HG03064 (cell line): ENCODE results near the gene TRAPPC3.

Experiments
- ATAC-seq: cut with Tn5 transposase; IDR thresholded peaks from one replicate; pipeline ENCODE4 v1.9.1; 2021; ENCODE audit warnings: low read depth; ENCODE audit not compliant: unreplicated experiment

TRAPPC3 gene

GRCh38 chr1:36108314-36108713 is 41.0 kb downstream of the TRAPPC3 start:
- ATAC-seq = no peak

- no peak for ATAC-seq
These were observed 41.9 kb downstream of the TRAPPC3 start for GRCh38 chr1:36107394-36107793.

DNA sequence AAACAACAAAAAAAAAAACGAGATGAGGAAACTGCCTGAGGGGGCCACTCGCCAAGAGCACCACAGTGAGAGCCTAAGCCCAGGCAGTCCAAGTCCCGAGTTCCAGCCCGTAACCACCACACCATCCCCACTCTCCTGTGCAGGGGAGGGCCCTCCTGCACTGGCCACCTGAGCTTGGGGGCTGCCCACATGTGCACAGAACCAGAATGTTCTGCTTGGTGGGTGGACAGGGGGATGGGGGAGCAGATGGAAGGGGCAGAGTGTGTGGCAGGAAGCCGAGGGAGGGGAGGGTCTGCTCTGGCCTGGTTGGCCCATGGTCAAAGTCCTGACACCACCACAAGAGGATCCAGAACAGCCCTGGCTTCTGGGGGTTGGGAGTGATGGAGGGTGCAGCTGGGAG is 43.0 kb downstream of the TRAPPC3 start:
- ATAC-seq = no peak

- no peak for ATAC-seq
These were observed 47.7 kb downstream of the TRAPPC3 start for GRCh38 chr1:36101546-36101945.

DNA sequence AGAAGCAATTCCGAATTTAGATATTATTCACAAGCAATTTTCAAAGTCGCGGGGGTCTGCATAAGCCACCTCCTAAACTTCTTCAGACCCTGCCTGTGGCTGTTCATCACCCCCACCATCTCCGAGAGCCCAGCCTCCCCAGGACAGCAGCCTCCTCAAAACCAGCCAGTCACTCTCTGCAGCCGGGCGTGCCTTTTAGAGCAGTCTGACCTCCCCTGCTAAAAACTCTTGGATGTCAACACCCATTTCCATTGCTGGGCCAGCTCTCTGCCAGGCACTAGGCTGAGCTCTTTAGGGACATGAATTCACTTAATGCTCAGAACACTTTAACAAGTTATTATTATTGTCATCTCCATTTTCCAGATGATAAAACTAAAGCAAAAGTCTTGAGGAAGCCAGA is 48.9 kb downstream of the TRAPPC3 start:
- ATAC-seq = no peak

- ATAC-seq = no peak
These were observed 49.5 kb downstream of the TRAPPC3 start for GRCh38 chr1:36099681-36100341.

DNA sequence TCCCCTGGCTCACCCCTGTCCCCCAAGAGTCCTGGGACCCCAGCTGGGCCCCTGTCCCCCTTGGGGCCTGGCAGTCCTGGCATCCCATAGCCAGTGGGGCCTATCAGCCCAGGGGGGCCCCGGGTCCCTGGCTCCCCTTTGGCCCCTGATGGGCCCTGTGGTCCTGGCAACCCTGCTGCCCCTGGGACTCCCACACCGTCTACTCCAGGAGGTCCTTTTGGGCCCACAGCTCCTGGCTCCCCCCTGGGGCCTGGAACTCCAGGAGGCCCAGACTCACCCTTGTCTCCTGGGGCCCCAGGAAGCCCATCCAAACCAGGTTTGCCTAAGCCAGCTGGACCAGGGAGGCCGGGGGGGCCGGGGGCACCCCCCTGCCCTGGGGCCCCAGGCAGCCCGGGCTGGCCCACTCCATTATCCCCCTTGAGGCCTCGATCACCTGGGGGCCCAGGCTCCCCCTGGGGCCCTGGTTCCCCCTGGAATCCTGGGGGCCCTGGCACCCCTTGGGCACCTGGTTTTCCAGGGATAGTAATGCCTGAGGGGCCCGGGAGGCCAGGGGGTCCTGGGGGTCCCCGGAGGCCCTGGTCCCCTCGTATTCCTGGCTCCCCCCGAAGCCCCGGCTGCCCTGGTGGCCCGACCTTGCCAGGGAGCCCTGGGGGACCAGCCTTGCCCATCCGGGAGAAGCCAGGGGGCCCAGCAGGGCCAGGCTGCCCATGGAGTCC is 50.5 kb downstream of the TRAPPC3 start:
- ATAC-seq = no peak

DNA sequence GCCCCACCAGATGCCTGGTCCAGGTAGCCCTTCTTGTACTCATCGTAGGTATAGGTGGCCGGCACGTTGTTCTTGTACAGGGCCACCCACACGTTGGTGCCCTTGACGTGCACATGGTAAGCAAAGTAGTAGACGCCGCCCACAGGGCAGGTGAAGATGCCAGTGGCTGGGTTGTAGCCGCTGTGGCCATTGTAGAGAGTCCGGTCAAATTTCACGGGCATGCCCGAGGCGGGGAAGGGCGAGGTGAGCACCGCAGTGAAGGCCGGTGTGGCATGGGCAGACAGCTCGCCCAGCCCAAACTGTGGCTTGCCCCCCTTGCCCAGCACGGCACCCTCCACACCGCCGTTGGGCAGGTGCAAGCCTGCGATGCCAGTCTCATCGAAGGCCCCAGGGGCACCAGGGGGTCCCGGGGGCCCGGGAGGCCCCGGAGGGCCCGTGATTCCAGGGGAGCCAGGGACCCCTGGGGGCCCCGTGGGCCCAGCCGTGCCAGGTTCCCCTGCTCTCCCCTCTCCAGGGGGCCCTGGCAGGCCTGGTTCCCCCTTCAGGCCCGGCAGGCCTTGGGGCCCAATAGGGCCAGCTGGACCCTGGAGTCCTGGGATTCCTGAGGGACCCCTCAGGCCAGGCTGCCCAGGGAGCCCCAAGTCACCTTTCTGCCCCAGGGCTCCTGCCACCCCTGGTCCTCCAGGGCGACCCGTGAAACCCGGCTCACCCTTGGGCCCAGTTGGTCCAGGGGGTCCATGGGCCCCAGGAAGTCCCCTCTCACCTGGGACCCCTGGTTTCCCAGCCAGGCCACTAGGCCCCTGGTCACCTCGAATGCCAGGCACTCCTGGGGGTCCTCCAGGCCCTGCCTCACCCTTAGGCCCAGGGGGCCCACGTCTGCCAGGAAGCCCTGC is 51.3 kb downstream of the TRAPPC3 start:
- ATAC-seq = no peak

- no peak for ATAC-seq
These were observed 52.5 kb downstream of the TRAPPC3 start for GRCh38 chr1:36096500-36097432.

DNA sequence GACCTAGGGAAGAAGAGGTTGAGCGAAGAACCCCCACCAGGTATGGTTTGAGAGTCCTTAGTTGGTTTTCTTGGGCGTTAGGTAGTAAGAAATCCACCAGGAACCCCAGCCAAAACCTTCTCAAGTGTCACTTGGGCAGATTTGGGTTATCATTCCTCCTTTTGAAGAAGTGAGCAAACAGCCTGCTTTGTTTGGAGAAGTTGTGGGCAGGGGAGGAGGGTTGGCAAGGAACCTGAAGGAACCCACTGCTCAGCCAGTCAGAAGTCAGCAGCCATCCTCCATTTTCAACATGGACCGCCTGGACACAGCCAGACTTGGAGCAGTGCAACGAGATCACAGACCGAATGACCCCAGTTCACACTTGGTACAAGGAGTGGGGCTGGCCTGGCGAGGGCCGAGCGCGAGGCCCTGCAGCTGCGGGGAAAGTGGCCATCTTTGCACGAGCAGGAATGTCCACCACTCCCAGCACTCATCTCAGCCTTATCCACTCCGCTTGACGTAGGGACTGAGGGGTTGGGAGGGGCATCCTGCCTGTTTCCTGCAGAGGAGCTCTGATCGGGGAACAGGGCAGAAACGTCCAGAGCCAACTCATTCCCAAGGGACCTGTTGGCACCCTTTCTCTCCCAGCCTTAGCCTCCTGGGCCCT is 53.4 kb downstream of the TRAPPC3 start:
- ATAC-seq = no peak

DNA sequence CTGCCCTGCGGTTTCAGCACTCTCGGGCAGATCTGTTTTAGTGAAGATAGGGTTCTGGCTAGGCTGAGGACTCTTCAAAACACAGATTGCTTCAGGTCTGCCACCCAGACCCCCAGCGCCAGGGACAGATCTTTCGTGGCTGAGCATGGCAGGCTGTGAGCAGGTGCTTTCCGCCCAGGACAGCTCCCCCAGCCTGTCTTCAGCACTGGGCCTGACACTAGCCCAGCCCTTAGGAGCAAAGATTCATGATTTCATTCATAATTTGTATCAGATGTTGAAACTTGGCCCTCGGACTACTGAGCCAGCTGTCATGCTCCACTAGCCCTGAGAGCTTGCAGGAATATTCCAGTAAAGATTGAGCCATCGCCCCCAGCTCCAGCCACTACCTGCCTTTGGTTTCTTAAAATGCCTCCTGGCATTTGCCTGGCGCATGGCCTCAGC is 54.6 kb downstream of the TRAPPC3 start:
- no peak for ATAC-seq

- ATAC-seq = no peak
These were observed 55.4 kb downstream of the TRAPPC3 start for GRCh38 chr1:36093929-36094328.

- no peak for ATAC-seq
These were observed 56.1 kb downstream of the TRAPPC3 start for GRCh38 chr1:36093226-36093625.

- ATAC-seq = no peak
These were observed 56.5 kb downstream of the TRAPPC3 start for GRCh38 chr1:36092798-36093185.

DNA sequence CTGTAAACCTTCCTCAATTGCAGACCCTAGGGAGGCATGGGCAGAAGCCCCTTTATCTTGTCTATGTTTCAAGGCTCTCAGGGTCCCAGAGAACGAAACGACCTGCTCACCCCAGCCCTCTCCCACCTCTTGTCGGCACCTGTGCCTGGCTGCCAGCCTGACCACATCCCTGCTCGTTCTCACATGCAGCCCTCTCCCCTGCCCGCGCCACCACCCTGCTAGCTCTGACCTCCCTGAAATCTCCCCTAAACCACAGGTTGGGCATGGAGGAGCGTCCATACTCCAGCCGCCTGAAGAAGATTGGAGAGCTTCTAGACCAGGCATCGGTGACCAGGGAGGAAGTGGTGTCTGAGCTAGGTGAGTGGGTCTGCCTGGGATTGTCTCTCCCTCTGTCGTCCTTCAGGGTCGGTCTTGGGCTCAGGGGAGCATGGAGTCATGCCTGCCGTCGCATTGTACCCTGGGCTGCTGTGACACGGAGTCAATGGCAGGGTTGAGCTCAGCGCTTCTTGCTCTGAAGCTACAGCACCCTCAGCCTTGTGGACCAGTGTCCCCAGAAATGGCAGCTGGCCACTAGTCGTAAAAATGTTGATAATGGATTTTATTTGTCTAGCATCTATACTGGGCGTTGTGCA is 57.0 kb downstream of the TRAPPC3 start:
- no peak for ATAC-seq

DNA sequence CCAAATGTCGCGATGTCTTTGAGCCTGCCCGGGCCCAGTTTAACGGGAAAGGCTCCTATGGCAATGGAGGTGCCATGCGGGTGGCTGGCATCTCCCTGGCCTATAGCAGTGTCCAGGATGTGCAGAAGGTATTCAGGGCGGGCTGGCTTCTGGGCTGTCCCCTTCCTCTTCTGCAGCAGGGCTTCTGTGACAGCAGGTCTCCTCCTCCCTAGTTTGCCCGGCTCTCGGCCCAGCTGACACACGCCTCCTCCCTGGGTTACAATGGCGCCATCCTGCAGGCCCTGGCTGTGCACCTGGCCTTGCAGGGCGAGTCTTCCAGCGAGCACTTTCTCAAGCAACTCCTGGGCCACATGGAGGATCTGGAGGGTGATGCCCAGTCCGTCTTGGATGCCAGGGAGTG is 57.6 kb downstream of the TRAPPC3 start:
- no peak for ATAC-seq

GRCh38 chr1:36091141-36091540 is 58.1 kb downstream of the TRAPPC3 start:
- no peak for ATAC-seq

GRCh38 chr1:36089393-36090121 is 59.7 kb downstream of the TRAPPC3 start:
- ATAC-seq = no peak
